HCT116 (cell line): ENCODE results near the gene EMX1.

ENCODE experiments used
- CEBPB ChIP-seq: IDR thresholded peaks from 2 replicates; pipeline ENCODE4 v1.6.1; 2012; ENCODE audit warnings: low read depth
- CTCF ChIP-seq, 3 experiments: fragments of 200-600 bp in 1 of 3; sonication (generic) in 1 of 3; IDR thresholded peaks in 2 of 3; conservative IDR thresholded peaks in 1 of 3; 2 replicates each; pipeline ENCODE4 v1.5.1; 2012 to 2017; ENCODE audit warnings: low read depth in 2 of 3, low read length in 2 of 3, antibody characterized with exemption in 1 of 3, borderline replicate concordance in 1 of 3, control low read depth in 1 of 3, mild to moderate bottlenecking in 1 of 3, mixed read lengths in 1 of 3, mixed run types in 1 of 3, moderate library complexity in 1 of 3; ENCODE audit not compliant: insufficient read depth in 1 of 3
- EZH2 ChIP-seq: fragments of 200-600 bp; sonication (generic); IDR thresholded peaks from 2 replicates; pipeline ENCODE4 v1.6.1; 2017; ENCODE audit warnings: antibody characterized with exemption, mixed run types
- EZH2phosphoT487 ChIP-seq: fragments of 200-600 bp; IDR thresholded peaks from 2 replicates; pipeline ENCODE4 v1.6.1; 2018; ENCODE audit warnings: antibody characterized with exemption, borderline replicate concordance
- POLR2A ChIP-seq: IDR thresholded peaks from 2 replicates; pipeline ENCODE4 v1.7.0; 2011; ENCODE audit warnings: borderline replicate concordance; ENCODE audit not compliant: insufficient read depth, insufficient read length; ENCODE audit errors: extremely low read depth
- RAD21 ChIP-seq: IDR thresholded peaks from 2 replicates; pipeline ENCODE4 v1.6.1; 2012; ENCODE audit warnings: low read depth, mild to moderate bottlenecking

DNA sequence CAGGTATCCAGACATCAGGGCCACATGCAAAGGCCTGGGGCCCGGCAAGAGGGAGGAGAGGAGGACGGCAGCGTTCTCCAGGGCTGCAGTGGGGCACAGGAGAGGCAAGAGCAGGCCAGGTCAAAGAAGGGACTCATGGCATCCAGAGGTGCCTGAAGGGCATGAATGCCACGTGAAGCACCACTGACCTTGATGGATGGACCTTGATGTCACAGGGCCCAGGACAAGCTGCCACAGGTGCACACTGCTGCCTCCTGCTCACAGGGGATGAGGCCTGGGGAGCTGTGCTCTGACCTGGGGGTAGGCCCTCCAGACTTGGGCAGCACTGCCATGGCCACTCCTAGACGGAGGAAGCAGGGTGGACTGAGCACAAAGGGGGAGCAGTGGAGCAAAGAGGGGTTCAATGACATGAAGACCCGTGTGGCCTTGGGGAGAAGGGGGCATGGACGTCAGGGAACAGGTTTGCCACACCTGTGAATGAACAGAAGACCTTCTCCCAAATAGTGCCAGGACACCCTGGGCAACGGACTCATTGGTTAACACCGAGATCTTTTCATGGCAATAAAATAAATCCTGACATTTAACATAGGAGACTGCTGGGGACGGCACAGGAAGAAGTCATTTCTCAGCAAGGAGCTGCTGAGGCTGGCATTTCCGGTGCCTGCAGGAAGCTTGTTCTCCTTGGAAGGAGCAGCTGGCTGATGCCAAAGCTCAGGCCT, 65.6 kb downstream of the EMX1 start:
- no peak for TF ChIP-seq EZH2
- TF ChIP-seq CTCF (IDR thresholded peaks at IDR 0.05 in 2 of 3, conservative IDR thresholded peaks at IDR 0.05 in 1 of 3; ENCODE audit: borderline replicate concordance in 1 of 3, insufficient read depth in 1 of 3, low read depth in 2 of 3, low read length in 2 of 3) = no peak
- TF ChIP-seq CEBPB = no peak
- TF ChIP-seq EZH2phosphoT487 = no peak
- no peak for TF ChIP-seq POLR2A
- TF ChIP-seq RAD21 = no peak
